HG03439 (cell line): ENCODE measurements around the gene C1orf198.

ENCODE experiments used
- ATAC-seq: cut with Tn5 transposase; IDR thresholded peaks from one replicate; pipeline ENCODE4 v1.9.1; 2021; ENCODE audit warnings: mild to moderate bottlenecking, moderate library complexity; ENCODE audit not compliant: unreplicated experiment

C1orf198 gene

GRCh38 chr1:230814949-230815692 is 53.2 kb downstream of the C1orf198 start:
- ATAC-seq: no peak

DNA sequence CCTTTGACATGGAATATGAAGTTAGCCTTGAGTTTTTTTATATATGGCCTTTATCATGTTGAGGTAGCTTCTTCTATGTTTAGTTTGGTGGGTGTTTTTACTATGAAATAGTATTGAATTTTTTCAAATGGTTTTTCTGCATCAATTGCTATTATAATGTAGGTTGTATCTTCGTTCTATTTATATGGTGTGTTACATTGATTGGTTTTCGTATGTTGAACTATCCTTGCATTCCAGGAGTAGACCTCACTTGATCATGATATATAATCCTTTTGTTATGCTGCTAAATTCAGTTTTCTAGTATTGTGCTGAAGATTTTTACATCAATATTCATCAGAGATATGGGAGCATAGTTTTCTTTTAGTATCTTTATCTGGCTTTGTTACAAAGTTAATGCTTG is 55.8 kb downstream of the C1orf198 start:
- no peak for ATAC-seq

DNA sequence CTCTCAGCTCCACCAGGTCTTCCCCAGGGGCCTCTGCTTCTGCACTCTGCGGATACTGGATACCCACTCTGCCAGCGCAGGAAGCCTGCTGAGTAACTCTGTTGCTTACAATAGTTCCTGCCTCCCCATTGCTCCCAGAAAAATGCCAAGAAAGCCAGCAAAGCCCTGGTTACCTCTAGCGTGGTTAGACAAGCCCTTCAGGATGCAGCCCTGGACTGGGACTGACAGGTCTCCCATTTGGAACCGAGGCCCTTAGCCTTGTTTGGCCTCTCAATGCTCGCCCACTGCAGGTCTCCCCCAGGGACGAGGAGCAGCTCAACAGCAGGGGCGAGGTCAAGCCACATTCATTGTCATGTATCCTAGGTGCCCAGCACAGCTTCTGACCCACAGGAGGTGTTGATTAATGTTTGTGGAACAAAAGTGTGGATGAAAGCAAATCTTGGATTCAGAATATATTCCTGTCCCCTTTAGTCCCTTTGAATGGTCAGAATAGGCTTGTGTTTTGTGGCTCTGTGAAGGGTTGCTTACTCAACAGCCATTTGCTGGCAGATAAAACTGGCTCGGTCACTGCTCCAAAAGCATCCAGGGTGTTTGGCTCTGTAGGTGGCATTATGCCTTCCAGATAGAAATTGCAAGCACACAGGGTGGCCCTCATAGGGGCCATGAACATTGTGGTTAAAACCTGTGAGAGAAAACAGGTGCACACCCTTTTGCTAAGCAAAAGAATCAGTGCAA is 58.9 kb downstream of the C1orf198 start:
- ATAC-seq: no peak

DNA sequence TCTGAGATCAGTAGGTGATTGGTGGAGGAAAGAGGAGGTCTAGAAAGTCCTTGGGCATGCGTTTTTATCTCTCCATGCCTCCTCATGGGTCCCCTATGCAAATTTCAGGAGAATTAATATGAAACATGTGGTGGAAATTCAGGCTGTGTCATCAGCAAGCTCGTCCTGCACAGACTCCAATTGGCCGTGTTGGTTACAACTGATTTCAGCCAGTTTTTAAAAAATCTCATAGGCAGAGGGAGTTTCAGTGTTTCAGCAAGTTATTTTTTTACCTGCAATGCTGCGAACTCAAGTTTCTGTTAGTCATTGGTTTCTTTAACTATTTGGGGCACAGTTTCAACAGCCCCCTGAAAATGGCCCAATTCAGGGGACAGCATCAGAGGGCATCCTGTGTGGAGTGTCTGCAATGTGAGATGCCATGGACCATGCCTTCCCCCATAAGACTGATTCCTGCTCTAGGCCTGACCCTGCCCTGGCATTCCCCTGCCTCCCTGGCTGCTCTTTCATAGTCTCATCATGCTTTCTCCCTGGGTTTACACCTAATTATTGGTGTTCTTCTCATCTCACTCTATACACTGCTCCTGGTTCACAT is 59.9 kb downstream of the C1orf198 start:
- no peak for ATAC-seq

DNA sequence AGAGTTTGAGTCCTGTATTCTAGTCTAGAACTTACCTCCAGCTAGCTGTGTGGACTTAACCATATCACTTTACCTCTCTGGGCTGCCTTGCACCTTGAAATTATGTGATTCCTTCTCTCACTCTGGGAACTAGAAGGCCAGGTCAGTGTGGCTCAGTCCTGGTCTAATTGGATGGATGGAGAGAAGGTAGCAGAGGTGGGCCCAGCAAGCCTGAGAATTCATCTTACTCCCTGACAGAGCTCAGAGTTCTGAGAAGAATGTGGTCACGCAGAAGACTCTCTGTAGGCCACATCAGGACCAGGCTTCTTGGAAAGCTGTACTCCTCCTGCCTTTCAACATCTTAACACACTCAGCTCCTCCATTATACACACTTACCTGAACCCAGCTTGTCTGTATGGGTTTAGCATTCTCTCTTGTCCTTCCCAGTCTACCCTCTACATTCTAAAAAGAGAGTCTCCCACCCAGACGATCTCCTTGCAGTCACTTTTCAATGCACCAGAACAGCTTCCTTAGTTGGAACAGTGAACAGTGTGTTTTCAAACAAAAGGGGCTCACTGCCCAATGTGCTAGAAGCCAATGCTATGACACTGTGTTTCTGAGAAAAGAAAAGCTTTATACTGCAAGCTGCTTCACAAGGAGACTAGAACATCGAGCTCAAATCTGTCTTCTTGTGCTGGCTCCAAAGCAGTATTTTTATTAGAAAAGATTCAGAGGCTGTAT is 60.6 kb downstream of the C1orf198 start:
- no peak for ATAC-seq

DNA sequence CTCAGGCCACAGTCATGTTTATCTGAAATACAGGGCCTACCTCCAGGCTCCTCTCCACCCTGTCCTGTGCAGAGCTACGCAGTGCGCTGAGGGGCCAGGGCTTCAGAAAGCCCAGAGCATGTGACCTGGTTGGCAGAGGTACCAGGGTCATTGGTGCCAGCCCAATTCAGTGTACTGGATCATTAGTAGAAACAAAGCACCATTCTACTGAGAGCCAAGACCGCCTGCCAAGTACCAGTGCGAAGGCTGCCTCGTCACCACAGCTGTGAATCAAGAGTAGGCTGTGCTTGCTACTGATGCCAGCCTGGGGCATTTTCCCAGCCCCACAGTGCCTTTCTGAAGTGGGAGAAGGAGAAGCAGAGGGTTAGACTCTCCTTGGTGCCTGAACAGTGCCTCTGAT is 61.3 kb downstream of the C1orf198 start:
- no peak for ATAC-seq

DNA sequence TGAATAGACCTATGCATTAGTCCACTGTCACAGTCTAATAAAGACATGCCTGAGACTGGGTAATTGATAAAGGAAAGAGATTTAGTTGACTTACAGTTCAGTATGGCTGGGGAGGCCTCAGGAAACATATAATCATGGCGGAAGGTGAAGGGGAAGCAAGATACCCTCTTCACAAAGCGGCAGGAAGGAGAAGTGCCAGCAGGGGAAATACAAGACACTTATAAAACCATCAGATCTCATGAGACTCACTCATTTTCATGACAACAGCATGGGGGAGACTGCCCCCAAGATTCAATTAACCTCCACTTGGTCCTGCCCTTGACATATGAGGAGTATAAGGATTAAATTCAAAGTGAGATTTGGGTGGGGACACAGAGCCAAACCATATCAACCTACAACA is 61.8 kb downstream of the C1orf198 start:
- no peak for ATAC-seq

- no peak for ATAC-seq
These were observed 63.9 kb downstream of the C1orf198 start for GRCh38 chr1:230804396-230804795.

GRCh38 chr1:230800891-230801840 is 67.2 kb downstream of the C1orf198 start:
- ATAC-seq: no peak

DNA sequence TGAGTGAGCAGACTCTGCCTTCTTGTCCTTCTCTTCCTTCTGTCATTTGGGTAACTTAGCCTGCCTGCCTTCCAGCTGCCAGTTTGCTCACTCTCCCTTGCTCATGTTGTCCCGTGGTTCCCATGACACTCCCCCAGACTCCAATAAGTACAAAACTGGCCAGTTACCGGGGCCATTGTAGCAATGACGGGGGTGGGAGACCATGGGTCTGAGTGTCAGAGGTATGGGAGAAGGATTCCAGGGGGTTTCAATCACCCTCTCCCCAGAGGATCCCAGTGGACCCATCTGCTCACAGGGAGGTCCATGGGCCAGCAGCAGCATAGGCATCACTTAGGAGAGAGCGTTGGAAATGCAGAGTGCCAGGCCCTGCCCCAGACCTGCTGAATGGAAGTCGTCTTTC is 69.8 kb downstream of the C1orf198 start:
- no peak for ATAC-seq

DNA sequence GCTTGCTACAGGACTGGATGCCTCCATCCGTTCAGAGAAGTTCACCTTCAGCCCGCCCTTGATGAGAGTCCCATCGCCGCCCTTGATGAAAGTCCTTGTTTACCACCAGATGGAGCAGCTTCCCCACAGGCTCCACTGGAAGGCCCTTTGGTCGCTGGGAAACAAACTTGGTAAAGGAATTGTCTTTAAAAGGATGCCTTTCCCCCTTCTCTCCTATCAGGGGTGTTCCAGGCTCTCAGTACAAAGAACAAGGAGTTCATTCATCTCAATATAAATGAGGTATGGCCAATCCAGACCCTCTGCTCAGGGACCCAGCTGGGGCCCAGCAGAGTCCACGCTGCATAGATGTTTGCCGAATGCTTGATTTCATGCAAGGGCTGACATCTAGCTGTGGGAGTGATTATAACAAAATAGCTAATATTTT is 70.4 kb downstream of the C1orf198 start:
- no peak for ATAC-seq

GRCh38 chr1:230797376-230797920 is 70.9 kb downstream of the C1orf198 start:
- no peak for ATAC-seq

DNA sequence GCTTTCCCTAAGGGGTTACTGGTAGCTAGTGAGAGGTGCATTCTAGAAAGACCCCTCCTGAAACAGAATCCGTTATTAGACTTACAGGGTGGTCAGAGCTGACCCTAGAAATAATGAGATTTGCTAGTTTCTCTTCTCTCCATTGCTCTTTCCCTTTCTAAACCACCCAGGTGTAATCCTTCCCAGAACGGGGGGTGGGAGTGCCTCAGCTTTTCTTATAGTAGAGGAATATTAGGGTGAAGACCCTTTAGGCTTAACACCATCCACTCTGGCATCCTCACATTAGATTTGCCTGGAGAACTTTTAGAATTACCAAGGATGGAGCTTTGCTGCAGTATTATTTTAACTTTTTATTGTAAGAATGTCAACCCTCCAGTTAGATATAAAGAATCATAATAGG is 71.7 kb downstream of the C1orf198 start:
- ATAC-seq: no peak

GRCh38 chr1:230794871-230795605 is 73.3 kb downstream of the C1orf198 start:
- no peak for ATAC-seq

GRCh38 chr1:230794431-230794830 is 73.9 kb downstream of the C1orf198 start:
- ATAC-seq: no peak

- no peak for ATAC-seq
These were observed 74.9 kb downstream of the C1orf198 start for GRCh38 chr1:230793463-230793745.

- ATAC-seq: no peak
These were observed 75.4 kb downstream of the C1orf198 start for GRCh38 chr1:230792691-230793462.

- ATAC-seq: no peak
These were observed 76.2 kb downstream of the C1orf198 start for GRCh38 chr1:230791986-230792564.
